22Rv1 (cell line): ENCODE data around the gene CCL19.

Experiments used
- CTCF ChIP-seq: fragments of 450-650 bp; IDR thresholded peaks from 2 replicates; pipeline ENCODE4 v1.5.1; 2017; ENCODE audit warnings: mild to moderate bottlenecking
- ZFX ChIP-seq: fragments of 450-650 bp; IDR thresholded peaks from 2 replicates; pipeline ENCODE4 v1.6.1; 2017; ENCODE audit warnings: antibody characterized with exemption, borderline replicate concordance

- TF ChIP-seq CTCF (peak; percentile 95), ZFX (no peak)
Observed at GRCh38 chr9:34646211-34647083, 44.6 kb downstream of the CCL19 start, which contains the start of gene GALT.
